UCSD-AML1 (cell line): ENCODE results near the gene EMSY.
"Not testable (repeated sequence)": the region's sequence is repeated elsewhere in the genome, so short reads cannot be mapped to it uniquely, and the experiment has no call there.

ENCODE experiments used
- DNase-seq: peaks from one replicate; lab custom pipeline; 2025; ENCODE audit not compliant: unreplicated experiment; lab: John Stamatoyannopoulos, UW

The EMSY gene

DNA sequence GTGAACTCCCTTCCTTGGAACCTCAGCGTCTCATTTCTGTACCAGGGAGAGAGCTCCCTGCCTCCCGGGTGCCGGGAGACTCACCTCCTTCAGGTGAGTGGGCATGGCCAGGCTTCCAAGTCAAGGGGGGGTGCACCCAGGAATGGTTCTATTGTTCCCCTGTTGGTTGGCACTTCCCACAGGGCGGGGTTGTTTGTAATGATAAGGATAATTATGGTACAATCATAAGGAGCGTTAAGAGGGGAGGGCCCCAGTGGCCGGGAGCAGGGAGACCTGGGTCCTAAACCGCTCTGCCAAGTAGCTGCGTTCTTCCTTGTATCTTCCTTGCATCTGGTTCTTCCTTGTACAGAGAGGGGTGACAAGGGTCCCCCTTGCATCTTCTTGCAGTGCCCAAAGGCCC lies 146.6 kb downstream of the EMSY start:
- no peak for DNase-seq

DNA sequence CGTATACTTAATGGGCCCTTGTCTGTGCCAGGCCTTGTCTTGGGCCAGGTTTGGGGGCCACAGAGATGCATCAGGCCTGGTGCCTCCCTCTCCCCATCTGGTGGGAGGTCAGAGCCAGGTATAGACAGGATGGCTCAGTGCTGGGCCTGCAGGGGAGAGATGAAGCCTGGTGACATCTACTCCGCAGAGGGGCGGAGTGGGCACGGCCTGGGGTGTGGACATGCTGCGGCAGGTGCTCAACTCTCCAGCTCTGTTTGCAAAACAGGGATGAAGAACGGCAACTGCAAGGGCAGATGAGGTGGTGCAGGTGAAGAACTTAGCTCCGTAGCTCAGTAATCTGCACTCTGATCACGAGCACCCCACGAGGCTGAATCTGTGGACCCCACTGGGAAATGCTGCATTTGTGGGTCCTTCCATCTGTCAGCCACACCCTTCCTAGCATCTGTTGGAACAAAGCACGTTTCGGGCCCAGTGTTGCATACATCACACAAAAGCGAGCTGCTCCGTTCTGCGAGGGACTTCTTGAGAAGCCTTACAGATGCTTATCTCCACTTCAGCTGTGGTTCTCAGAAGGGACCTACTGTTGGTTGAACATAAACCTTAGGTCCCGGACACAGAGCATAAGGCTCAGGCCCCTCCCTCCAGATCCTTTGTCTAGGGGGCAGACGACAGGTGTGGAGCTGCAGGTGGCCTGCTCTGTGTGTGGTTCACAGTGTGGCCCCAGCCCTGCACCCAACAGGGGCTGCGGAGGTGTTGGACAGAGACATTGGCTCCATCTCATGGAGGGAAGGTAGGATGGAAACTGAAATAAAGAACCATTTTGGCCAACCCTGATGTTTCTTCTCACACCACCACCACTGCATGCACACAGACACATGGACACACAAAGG lies 147.5 kb downstream of the EMSY start:
- no peak for DNase-seq

DNA sequence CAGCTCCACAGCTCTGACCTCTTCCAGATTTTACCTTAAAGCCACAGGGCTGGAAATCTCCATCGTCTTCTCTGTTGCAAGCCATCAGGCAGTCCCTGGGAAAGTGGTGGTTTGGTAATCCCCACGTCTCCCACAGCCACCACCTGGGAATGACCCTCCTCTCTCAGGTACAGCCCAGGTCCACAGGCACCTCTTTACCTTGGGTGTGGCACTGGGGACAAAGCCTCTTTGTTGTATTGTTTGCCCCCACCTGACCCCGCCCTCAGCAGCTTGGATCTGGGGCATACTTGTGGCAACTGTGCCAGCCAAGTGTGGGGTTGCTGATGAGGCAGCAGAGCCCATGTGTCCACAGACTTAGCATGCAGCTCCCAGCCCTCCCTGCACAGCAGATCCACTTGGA lies 148.1 kb downstream of the EMSY start:
- DNase-seq: no peak

DNA sequence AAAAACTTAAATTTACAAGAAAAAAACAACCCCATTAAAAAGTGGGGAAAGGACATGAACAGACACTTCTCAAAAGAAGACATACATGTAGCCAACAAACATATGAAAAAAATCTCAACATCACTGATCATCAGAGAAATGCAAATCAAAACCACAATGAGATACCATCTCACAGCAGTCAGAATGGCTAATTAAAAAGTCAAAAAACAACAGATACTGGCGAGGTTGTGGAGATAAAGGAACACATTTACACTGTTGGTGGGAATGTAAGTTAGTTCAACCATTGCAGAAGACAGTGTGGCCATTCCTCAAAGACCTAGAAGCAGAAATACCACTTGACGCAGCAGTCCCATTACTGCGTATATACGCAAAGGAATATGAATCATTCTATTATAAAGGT lies 150.3 kb downstream of the EMSY start:
- DNase-seq: not testable (repeated sequence)

DNA sequence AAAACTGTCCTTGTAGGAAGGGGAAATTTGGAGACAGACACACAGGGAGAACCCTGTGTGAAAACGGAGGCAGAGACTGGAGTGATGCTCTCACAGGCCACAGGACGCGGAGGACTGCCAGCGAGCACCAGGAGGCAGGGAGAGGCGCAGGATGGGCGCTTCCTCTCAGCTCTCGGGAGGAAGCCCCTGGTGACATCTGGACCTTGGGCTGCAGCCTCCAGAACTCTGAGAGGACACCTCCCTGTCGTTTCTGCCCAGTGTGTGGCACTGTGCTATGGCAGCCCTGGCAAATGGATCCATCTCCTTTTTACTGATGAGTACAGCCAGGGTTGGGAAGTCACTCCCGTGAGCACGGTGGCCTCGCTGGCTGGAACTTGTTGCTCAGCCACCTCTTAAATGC lies 151.8 kb downstream of the EMSY start:
- DNase-seq: no peak

DNA sequence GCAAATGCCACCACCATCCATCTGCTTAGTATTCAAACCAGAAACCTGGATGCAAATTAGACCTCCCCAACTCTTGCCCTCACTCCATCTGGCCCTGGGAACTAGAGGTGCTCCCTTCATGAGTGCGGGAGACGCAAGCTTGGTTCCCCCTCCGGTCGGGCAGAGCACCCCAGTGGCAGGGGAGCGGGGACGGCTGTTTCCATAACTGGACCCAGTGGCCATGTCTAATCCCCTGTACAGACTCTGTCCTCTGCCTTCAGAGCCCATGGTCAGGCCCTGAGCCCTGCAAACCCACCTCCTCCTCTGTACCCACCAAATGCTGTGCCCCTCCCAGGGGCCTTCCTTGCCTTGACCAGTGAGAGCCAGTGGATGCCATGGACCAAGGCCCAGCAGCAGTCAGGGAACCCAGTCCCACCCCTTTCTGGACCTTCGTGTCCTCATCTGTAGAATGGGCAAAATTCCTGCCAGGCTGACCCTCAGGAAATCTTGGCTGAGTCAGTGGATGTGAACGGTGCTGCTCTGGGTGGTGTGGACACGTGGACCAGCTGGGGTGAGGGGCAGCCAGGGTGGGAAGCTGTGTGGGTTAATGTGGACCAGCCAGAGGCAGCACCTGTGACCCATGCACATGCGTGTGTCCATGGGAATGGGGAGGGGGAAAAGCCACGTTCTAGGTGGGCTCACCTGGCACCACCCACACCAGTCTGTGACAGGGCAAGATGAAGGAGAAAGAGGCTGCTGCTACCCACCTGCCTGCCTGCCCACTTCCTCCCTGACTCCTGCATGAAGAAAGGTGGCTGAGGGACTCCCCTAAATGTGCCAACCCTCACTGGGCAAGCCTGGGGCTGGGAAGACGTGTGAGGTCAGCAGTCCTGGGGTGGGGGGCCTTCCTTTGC lies 153.0 kb downstream of the EMSY start:
- no peak for DNase-seq

DNA sequence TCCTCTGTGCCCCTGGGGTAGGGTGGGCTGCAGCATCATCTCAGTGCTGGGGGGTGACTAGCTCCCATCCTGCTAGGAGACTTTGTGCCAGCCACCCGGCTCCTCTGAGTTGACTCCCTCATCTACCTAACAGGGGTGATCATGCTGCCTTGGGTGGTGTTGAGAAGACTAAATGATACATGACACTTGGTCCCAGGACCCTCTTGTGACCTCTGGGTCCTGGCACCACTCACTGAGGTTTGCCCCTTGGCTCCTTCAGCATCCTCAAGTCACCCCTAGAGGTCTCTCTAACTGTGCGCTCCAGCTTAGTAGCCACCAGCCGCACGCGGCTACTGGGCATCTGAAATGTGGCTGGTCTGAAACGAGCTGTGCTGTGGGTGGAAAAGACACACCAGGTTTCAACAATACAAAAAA lies 153.6 kb downstream of the EMSY start:
- peak; percentile 66 for DNase-seq

DNA sequence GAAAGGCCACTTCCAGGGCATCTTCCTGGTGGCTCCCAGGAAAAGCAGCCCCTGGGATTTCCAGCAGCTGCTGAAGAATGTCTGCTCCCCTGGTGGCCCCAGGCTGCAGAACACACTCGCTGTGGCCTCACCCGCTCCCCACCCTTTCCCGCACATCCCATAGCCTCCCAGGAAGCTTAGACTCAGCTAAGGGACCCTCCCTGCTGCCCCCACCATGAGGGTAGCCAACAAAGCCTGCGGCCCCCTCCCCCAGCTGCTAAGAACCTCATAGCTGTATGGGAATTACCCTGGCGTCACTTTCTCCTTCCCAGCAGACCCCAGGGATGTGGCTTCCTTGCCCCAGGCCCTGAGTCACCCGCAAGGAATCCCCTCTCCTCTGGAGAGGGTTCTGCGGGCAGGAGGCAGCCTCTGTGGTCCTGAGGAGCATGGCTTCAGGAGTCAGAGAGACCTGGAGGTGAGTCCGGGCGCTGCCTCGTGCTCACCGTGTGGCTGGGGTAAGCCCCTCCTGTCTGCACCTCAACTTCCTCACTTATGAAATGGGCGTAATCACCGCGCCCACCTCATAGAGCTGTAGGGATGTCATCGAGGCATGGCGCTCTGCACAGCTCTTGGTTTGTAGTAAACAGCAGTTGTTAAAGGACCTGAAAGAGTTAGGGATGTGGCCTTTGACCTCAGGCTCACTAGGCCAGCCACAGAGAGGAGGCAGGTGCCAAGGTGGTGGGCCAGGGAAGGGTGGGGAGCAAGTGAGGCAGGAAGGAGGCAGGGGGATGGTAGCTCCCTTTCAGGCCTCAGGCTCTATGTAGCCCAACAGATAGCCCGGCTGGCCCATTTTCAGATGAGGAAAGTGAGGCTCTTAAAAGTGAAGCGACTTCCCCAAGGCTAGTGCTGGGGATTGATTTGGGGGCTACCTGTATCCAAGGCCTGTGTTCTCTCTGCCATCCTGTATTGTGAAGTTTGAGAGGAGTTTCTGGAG lies 154.5 kb downstream of the EMSY start:
- DNase-seq: no peak

DNA sequence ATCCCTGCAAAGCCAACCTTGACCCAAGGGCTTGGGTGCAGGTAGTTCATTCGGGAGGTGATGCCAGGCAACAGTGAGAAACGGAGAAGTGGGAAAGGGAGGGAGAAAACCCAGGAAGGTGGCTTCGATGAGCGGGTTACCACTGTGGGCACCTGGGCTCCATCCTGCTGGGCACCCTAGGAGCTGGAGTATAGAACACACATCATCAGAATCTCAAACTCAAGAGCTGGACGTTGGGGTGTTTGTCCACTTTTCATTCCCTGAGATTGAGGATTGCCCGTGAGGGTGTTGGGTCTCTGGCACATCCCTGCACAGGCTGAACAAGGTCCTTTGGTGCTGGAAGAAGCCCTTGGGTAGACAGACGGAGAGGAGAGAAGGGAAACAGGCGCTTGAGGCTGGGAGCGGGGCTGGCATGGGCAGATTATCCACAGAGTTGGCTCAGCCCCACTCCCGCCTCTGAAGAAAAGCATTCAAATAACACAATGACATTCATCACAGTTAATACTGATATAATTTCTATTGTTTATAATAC lies 155.4 kb downstream of the EMSY start:
- DNase-seq: no peak

DNA sequence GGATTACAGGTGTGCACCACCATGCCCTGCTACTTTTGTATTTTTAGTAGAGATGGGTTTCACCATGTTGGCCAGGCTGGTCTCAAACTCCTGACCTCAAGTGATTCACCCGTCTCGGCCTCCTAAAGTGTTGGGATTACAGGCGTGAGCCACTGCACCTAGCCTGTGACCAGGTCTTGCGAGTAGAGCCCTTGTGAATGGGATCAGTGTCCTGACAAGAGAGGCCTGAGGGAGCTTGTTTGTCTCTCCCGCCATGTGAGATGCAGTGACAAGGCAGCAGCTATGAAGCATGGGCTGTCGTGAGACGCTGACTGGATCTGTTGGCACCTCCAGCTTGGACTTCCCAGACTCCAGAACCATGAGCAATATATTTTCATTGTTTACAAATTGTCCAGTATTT lies 156.5 kb downstream of the EMSY start:
- no peak for DNase-seq

DNA sequence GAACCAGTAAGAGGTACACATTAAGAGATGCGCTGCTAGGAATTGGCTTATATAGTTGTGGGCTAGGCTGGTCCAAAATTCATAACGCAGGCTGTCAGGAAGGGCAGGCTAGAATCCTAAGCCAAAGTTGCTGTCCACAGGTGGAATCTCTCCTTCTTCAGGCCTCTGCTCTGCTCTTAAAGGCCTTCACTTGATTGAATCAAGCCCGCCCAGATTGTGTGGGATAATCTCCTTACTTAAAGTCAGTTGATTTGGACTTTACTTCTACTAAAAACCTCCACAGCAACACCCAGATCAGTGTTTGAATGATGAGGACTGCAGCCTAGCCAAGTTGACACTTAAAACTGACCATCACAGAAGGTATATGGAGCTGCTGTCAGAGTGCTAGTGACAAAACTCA lies 156.9 kb downstream of the EMSY start:
- DNase-seq: no peak

DNA sequence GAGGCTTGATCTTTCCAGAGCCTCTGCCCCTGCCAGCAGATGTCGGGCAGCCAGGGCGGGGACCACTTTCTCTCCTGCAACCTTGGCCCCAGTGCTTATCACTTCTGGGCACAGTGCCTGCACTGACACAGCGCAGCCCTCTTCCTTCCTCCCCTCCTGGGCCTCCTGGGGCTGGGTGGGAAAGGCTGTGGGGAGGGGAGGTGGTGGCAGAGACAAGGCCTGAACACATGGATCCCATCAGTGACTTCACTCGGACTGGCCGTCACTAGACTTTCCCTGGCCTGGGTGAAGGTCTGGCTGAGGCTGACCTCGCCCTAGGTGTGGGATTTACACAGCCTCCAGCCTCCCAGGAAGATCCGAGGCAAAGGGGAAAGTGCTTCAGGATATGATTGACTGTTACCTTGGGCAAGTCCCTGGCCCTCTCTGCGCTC lies 157.6 kb downstream of the EMSY start:
- DNase-seq: peak; percentile 69
